Measurements from ENCODE around the gene IFNA1.
A peak's percentile ranks its signal among the peaks of the same experiment; 100 is the strongest.

Gene IFNA1

DNA sequence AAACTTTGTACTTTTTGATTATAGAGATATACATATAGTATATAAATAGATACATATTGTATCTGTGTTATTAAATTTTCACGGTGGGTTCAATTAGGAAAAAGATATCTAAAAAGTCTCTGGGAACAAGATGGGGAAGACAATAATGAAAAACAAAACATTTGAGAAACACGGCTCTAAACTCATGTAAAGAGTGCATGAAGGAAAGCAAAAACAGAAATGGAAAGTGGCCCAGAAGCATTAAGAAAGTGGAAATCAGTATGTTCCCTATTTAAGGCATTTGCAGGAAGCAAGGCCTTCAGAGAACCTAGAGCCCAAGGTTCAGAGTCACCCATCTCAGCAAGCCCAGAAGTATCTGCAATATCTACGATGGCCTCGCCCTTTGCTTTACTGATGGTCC lies at the start of gene IFNA1:
IFNA1 (plus strand) TSS at position 301 of the 400 bp plus-strand sequence; CDS start at position 370, 69 bp downstream.
- no peak for DNase-seq (ENCODE audit: low read depth)
- TF ChIP-seq, protein P1, sequence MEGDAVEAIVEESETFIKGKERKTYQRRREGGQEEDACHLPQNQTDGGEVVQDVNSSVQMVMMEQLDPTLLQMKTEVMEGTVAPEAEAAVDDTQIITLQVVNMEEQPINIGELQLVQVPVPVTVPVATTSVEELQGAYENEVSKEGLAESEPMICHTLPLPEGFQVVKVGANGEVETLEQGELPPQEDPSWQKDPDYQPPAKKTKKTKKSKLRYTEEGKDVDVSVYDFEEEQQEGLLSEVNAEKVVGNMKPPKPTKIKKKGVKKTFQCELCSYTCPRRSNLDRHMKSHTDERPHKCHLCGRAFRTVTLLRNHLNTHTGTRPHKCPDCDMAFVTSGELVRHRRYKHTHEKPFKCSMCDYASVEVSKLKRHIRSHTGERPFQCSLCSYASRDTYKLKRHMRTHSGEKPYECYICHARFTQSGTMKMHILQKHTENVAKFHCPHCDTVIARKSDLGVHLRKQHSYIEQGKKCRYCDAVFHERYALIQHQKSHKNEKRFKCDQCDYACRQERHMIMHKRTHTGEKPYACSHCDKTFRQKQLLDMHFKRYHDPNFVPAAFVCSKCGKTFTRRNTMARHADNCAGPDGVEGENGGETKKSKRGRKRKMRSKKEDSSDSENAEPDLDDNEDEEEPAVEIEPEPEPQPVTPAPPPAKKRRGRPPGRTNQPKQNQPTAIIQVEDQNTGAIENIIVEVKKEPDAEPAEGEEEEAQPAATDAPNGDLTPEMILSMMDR (IDR thresholded peaks at IDR 0.05; ENCODE audit: low read length, missing control alignments), result no peak
- H3K4me3 ChIP-seq (replicated peaks; ENCODE audit: low read depth, low read length), result no peak within 1 kb of the TSS

DNA sequence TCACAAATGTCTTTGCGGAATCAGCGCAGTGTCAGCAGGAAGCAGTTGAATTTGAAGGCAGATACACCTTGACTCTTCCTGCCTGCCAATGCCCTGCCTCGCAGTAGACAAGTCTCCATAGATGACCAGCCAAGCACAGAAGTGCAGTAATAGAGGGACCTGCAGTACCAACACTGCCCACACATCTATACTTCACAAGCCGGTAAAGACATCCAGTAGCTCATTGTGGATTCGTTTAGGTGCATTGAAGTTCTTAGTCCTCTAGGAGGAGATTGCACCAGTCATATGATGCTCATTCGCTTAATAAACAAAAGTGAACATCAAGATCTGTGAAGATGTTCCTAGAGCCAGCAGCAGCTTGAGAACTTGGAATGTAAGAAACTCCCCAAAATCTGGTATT lies 48.0 kb upstream of the IFNA1 start:
- no peak overlapping the region for H3K4me3 ChIP-seq (replicated peaks; ENCODE audit: low read depth, low read length)
- DNase-seq (ENCODE audit: low read depth), result peak; percentile 23
- TF ChIP-seq, protein P1 (IDR thresholded peaks at IDR 0.05; ENCODE audit: low read length, missing control alignments), result peak; percentile 27

DNA sequence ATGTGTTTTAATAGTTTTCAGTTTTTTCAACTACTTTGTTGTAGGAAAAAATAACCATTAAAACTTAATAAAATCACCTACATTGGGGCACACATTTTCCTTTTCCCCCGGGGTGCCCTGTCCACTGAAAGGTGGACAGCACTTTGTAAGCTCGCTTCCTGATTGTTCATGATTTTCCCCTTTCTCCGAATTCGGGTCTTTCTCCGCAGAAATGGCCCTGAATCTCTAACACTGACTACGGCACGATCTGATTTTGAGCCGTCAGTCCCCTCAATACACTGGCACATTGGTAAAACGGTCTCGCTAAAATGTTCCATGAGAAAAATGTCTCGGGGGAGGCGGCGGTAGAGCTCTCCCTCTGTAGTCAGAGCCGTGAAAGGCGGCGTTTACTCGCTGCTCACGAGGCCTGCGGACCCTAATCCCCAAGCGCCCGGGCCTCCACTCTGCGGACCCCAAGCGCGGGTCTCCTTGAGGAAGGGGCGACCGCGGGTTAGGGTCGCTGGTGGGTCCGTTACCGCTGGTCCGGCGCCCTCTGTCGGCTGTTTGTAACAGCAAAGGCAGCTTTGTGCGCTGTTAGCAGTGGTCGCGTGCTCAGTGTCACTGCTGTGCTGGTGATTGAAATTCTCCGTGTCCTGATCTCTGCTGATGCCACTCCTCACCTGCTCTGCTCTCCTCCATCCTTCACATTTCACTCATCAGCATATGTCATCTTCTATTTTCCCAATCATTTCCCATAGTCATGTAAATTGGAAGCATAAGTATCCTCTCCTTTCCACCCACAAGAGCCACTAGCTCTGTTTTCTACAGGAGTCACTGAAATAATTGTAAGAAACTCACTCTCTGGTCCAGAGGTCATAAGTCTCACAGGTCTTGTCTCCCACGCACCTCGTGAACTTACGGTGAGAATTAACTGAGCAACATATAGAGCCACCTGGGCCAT lies 44.2 kb upstream of the IFNA1 start:
- peak; percentile 22 for DNase-seq (ENCODE audit: low read depth)
- TF ChIP-seq, protein P1 (IDR thresholded peaks at IDR 0.05; ENCODE audit: low read length, missing control alignments), result peak; percentile 84
- peak overlapping the region; percentile 51 for H3K4me3 ChIP-seq (replicated peaks; ENCODE audit: low read depth, low read length)

DNA sequence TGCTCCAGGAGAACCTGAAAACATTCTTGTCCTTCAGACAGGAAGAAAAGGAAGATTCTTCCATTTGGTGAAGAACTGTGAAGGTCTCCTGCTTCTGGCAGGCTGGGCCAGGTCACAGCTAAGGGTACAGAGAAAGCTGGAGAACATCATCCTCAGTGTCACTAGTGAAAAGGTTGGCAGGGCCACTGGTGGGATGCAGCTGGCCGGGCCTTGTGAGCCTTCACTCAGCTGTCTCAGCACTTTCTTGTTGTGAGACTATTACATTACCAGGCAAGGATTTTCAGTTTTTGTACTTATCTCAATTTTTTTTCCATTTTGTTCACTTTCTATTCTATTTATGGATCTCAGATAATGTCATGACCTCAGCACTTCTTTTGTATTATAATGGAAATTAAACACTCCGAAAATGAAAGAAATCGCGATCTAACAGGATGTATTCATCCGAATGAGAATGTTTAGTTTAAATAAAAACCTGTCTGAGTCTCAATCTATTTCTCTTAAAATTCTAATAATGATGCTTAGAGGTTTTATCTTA lies 41.2 kb upstream of the IFNA1 start:
- no peak for DNase-seq (ENCODE audit: low read depth)
- TF ChIP-seq, protein P1 (IDR thresholded peaks at IDR 0.05; ENCODE audit: low read length, missing control alignments), result no peak
- no peak overlapping the region for H3K4me3 ChIP-seq (replicated peaks; ENCODE audit: low read depth, low read length)

DNA sequence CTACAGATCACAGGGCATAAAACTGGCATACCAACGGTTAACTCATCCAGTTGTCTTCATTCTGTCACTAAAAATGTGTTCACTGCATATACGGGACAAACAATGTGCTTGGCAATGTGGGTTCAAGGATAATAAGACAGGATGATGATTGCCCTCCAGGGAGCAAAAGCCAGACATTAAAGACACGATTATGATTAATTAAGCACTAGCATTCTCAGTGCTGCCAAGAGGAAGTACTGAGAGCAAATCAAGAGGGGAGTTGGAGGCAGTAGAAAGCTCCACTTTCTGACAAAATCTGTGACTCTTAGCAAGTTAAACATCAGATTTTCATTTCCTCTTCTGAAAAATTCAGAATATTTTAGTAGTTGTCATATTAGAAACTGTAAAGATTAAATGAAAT lies 40.3 kb upstream of the IFNA1 start:
- TF ChIP-seq, protein P1 (IDR thresholded peaks at IDR 0.05; ENCODE audit: low read length, missing control alignments), result no peak
- no peak for DNase-seq (ENCODE audit: low read depth)
- no peak overlapping the region for H3K4me3 ChIP-seq (replicated peaks; ENCODE audit: low read depth, low read length)

DNA sequence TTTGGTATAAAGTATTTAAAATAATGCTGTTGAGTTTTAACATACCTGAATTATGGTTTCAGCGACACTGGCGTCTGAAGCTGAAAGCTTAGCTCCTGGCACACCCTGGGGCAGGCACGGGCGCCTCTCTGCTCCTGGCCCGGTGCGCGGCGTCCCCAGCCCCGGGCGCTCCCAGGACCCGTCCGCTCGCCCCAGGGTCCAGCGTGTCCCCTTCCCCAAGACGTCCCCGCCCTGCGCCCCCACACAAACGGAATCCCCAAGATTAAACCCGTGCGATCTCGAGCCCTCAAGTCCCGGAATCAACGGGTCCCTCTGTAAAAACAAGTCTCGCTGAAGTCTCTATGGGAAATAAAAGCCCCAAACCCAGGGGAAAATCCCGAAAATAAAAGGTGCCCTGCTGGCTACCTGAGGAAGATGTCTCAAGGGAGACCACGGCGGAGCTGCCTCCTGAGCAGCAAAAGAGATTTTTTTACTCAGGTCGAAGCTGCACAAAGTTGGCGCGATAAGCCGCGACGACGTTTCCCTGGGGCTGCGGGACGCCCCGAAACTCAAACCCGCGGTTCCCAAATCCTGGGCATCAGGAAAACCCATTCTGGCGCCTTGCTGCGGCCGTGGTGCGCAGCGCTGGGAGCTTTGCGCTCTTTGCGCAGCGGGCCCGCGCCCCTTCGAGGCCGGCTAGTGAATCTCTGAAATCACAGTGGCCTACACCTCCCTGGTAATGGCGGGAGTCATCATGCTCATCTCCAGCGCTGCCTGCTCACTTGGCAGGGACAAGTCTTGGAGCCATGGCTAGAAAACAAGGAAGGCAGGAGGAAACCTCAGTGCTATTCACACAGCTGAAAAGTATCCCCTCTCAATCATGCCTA lies 37.6 kb upstream of the IFNA1 start:
- no peak for DNase-seq (ENCODE audit: low read depth)
- TF ChIP-seq, protein P1 (IDR thresholded peaks at IDR 0.05; ENCODE audit: low read length, missing control alignments), result no peak
- H3K4me3 ChIP-seq (replicated peaks; ENCODE audit: low read depth, low read length), result no peak overlapping the region
